Measurements from ENCODE around the gene ERVK3-1. TPM values are rescaled to one million over a fixed set of nuclear protein-coding genes. Genes with fewer than 3 reads are reported as not detected.
A peak's percentile ranks its signal among the peaks of the same experiment; 100 is the strongest.

Gene ERVK3-1
- total and polyA plus RNA-seq, 2 donors (not counting 1 experiment from before 2014, with no cell fraction given) = 25.6 to 36.6 TPM

DNA sequence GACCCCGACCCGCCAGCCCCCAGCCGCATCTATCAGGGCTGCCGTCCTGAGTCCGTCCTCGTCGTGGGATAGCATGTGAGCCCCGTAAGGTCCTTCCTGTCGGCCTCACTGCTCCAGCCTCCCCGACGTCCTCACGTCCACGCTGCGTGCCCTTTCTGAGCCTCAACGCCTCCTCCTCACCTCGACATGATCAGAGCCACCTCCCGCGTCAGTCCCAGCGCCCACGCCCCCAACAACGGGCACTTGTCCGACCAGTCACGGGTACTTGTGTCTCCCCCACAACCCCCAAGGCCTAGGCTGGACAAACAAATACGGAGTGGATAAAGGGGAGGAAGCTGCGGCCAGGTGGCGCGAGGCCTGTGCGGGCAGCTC, 56.7 kb downstream of the ERVK3-1 start:
- no peaks in the 10 kb centered on the region for H3K27me3 ChIP-seq (ENCODE audit: control insufficient read depth, insufficient read depth, low read length)
- no peaks in the 10 kb centered on the region for H3K36me3 ChIP-seq (ENCODE audit: control insufficient read depth, insufficient read depth, low read length)
- H4K20me1 ChIP-seq (ENCODE audit: control insufficient read depth, extremely low read depth, insufficient read depth, low read length) = no peaks in the 10 kb centered on the region
- peaks cover 2% of the 10 kb centered on the region for H3K4me1 ChIP-seq (ENCODE audit: control insufficient read depth, extremely low read depth, insufficient read depth, low read length)
- peak overlapping the region; percentile 97 for H3K27ac ChIP-seq (ENCODE audit: insufficient read depth, low read length)
- no peak for DNase-seq (ENCODE audit: low read depth in 2 of 2)
- H3K79me2 ChIP-seq (ENCODE audit: control insufficient read depth, insufficient read depth, low read length) = no peaks in the 10 kb centered on the region
- H3K9me3 ChIP-seq (ENCODE audit: control insufficient read depth, insufficient read depth, low read depth, low read length) = no peaks in the 10 kb centered on the region
- no peak for TF ChIP-seq EZH2 (IDR thresholded peaks at IDR 0.05; ENCODE audit: low read length, missing control alignments)
- TF ChIP-seq, protein P1, sequence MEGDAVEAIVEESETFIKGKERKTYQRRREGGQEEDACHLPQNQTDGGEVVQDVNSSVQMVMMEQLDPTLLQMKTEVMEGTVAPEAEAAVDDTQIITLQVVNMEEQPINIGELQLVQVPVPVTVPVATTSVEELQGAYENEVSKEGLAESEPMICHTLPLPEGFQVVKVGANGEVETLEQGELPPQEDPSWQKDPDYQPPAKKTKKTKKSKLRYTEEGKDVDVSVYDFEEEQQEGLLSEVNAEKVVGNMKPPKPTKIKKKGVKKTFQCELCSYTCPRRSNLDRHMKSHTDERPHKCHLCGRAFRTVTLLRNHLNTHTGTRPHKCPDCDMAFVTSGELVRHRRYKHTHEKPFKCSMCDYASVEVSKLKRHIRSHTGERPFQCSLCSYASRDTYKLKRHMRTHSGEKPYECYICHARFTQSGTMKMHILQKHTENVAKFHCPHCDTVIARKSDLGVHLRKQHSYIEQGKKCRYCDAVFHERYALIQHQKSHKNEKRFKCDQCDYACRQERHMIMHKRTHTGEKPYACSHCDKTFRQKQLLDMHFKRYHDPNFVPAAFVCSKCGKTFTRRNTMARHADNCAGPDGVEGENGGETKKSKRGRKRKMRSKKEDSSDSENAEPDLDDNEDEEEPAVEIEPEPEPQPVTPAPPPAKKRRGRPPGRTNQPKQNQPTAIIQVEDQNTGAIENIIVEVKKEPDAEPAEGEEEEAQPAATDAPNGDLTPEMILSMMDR (conservative IDR thresholded peaks at IDR 0.05 in 1 of 2, IDR thresholded peaks at IDR 0.05 in 1 of 2; ENCODE audit: low read depth in 1 of 2, low read length in 2 of 2) = no peak
- peak overlapping the region; percentile 75 for H2AFZ ChIP-seq (ENCODE audit: low read length)
- peak overlapping the region; percentile 59 to 85 (median 77) for H3K4me3 ChIP-seq (replicated peaks in 1 of 4; ENCODE audit: control extremely low read depth in 1 of 4, insufficient read depth in 1 of 4, low read depth in 3 of 4, low read length in 4 of 4)
- H3K9ac ChIP-seq (ENCODE audit: insufficient read depth, low read length) = peak overlapping the region; percentile 94
- H3K4me2 ChIP-seq (ENCODE audit: extremely low read depth, insufficient read depth, low read length) = peak overlapping the region; percentile 99

DNA sequence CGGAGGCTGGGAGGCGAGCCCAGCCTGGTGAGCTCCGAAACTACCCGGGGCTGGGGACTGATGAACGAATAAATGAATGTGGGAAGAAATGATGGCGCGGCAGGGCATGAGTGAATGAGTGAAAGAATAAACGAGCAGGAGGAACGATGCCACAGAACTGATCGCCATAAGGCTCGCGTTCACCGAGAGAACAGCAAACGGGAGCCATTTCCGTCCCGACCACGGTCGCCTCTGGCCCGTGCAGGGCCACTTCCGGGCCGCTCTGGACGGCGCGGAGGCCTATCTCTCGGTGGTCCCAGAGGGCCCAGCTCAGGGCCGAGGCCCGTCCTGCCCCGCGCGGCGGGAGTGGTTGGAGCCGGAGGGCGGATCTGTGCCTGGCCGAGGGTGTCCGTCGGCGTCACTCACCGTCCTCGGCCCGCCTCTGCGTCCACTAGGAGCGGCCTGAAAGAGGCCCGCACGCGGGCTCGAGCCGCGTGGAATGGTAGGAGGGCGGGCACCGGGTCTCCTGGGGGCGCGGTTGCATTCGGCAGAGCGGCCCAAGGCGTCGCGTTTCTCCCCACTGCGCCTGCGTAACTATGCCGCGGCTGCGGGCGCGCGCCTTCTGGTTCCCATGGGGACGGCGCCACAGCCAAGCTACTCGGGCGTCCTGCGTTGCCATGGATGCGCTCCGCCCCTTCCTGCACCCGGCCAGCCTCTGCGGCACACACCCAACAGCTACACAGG, 57.3 kb downstream of the ERVK3-1 start, which contains the start of gene ZNF497:
TSS of gene ZNF497 (minus strand) at position 480 of the 723 bp plus-strand sequence. CDS start 5,116 bp downstream, outside the sequence.
- peak within 1 kb of the TSS; percentile 61 to 85 (median 77) for H3K4me3 ChIP-seq (replicated peaks in 1 of 4; ENCODE audit: control extremely low read depth in 1 of 4, insufficient read depth in 1 of 4, low read depth in 3 of 4, low read length in 4 of 4)

DNA sequence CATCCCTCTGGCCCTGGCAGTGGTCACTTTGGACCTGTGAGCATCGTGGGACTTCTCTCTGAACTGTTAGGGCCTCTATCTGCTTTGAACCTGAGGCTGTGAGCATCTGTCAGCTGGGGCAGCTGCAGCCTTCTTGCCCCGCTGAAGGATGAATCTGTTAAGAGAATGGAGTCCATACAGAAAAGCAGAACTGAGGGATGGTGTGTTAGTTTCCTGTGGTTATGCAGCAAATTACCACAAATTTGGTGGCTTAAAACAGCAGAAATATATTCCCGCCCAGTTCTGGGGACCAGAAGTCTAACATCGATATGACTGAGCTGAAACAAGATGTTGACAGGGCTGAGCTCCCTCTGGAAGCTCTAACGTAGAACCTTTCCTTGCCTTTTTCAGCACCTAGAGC, 59.0 kb downstream of the ERVK3-1 start:
- DNase-seq (ENCODE audit: low read depth in 2 of 2) = no peak
- Histone ChIP-seq H3K4me3 (replicated peaks in 1 of 4; ENCODE audit: control extremely low read depth in 1 of 4, insufficient read depth in 1 of 4, low read depth in 3 of 4, low read length in 4 of 4) (no peak overlapping the region), H3K27me3 (ENCODE audit: control insufficient read depth, insufficient read depth, low read length) (no peaks in the 10 kb centered on the region), H3K36me3 (ENCODE audit: control insufficient read depth, insufficient read depth, low read length) (no peaks in the 10 kb centered on the region), H3K4me2 (ENCODE audit: extremely low read depth, insufficient read depth, low read length) (no peak overlapping the region), H3K4me1 (ENCODE audit: control insufficient read depth, extremely low read depth, insufficient read depth, low read length) (peaks cover 2% of the 10 kb centered on the region), H4K20me1 (ENCODE audit: control insufficient read depth, extremely low read depth, insufficient read depth, low read length) (no peaks in the 10 kb centered on the region), H2AFZ (ENCODE audit: low read length) (no peak overlapping the region), H3K9ac (ENCODE audit: insufficient read depth, low read length) (no peak overlapping the region), H3K27ac (ENCODE audit: insufficient read depth, low read length) (no peak overlapping the region), H3K9me3 (ENCODE audit: control insufficient read depth, insufficient read depth, low read depth, low read length) (no peaks in the 10 kb centered on the region), H3K79me2 (ENCODE audit: control insufficient read depth, insufficient read depth, low read length) (no peaks in the 10 kb centered on the region)
- TF ChIP-seq, protein P1 (conservative IDR thresholded peaks at IDR 0.05 in 1 of 2, IDR thresholded peaks at IDR 0.05 in 1 of 2; ENCODE audit: low read depth in 1 of 2, low read length in 2 of 2) = no peak
- TF ChIP-seq EZH2 (IDR thresholded peaks at IDR 0.05; ENCODE audit: low read length, missing control alignments) = no peak

More for the DNA sequence above, 57.3 kb downstream of the ERVK3-1 start, which contains the start of gene ZNF497:
- peak; percentile 94 to 97 for DNase-seq (ENCODE audit: low read depth in 2 of 2)
- H3K36me3 ChIP-seq (ENCODE audit: control insufficient read depth, insufficient read depth, low read length) = no peaks in the 10 kb centered on the region
- H3K27me3 ChIP-seq (ENCODE audit: control insufficient read depth, insufficient read depth, low read length) = no peaks in the 10 kb centered on the region
- peaks cover 2% of the 10 kb centered on the region for H3K4me1 ChIP-seq (ENCODE audit: control insufficient read depth, extremely low read depth, insufficient read depth, low read length)
- TF ChIP-seq EZH2 (IDR thresholded peaks at IDR 0.05; ENCODE audit: low read length, missing control alignments) = no peak
- TF ChIP-seq, protein P1 (conservative IDR thresholded peaks at IDR 0.05 in 1 of 2, IDR thresholded peaks at IDR 0.05 in 1 of 2; ENCODE audit: low read depth in 1 of 2, low read length in 2 of 2) = no peak
- H3K27ac ChIP-seq (ENCODE audit: insufficient read depth, low read length) = peak within 1 kb of the TSS; percentile 97
- H3K9me3 ChIP-seq (ENCODE audit: control insufficient read depth, insufficient read depth, low read depth, low read length) = no peaks in the 10 kb centered on the region
- H2AFZ ChIP-seq (ENCODE audit: low read length) = peak within 1 kb of the TSS; percentile 94
- H3K9ac ChIP-seq (ENCODE audit: insufficient read depth, low read length) = peak within 1 kb of the TSS; percentile 94
- no peaks in the 10 kb centered on the region for H3K79me2 ChIP-seq (ENCODE audit: control insufficient read depth, insufficient read depth, low read length)
- no peaks in the 10 kb centered on the region for H4K20me1 ChIP-seq (ENCODE audit: control insufficient read depth, extremely low read depth, insufficient read depth, low read length)
- H3K4me2 ChIP-seq (ENCODE audit: extremely low read depth, insufficient read depth, low read length) = peak within 1 kb of the TSS; percentile 99

Other genes starting within 250 kb of the ERVK3-1 start
- 6.2 and 11.2 TPM in 2 replicates for gene ZNF135, start 246.1 kb upstream of the ERVK3-1 start, total RNA-seq
- gene ZNF135, start 246.1 kb upstream of the ERVK3-1 start, polyA plus RNA-seq = 5.6 and 6.6 TPM in 2 replicates
- 51.6 and 71.0 TPM in 2 replicates for gene ZSCAN18, start 207.1 kb upstream of the ERVK3-1 start, total RNA-seq
- gene ZSCAN18, start 207.1 kb upstream of the ERVK3-1 start, polyA plus RNA-seq = 13.6 and 17.6 TPM in 2 replicates
- 17.2 and 21.1 TPM in 2 replicates for gene ZNF329, start 154.6 kb upstream of the ERVK3-1 start, total RNA-seq
- gene ZNF329, start 154.6 kb upstream of the ERVK3-1 start, polyA plus RNA-seq = 6.3 and 6.8 TPM in 2 replicates
- gene ZNF274, start 122.3 kb upstream of the ERVK3-1 start, total RNA-seq = 25.4 and 37.5 TPM in 2 replicates
- gene ZNF274, start 122.3 kb upstream of the ERVK3-1 start, polyA plus RNA-seq = 12.8 and 13.9 TPM in 2 replicates
- 34.4 and 40.8 TPM in 2 replicates for gene ZNF544, start 76.5 kb upstream of the ERVK3-1 start, total RNA-seq
- 17.6 and 22.0 TPM in 2 replicates for gene ZNF544, start 76.5 kb upstream of the ERVK3-1 start, polyA plus RNA-seq
- 4.9 and 5.6 TPM in 2 replicates for gene ZNF8, start 26.4 kb upstream of the ERVK3-1 start, total RNA-seq
- gene ZNF8, start 26.4 kb upstream of the ERVK3-1 start, polyA plus RNA-seq = 2.3 and 2.6 TPM in 2 replicates
- 2.3 and 3.0 TPM in 2 replicates for gene ZSCAN22, start 21.6 kb downstream of the ERVK3-1 start, total RNA-seq
- gene ZSCAN22, start 21.6 kb downstream of the ERVK3-1 start, polyA plus RNA-seq = 2.8 and 3.0 TPM in 2 replicates
- gene A1BG, start 48.1 kb downstream of the ERVK3-1 start, total RNA-seq = 3.3 and 12.6 TPM in 2 replicates
- 5.0 and 8.3 TPM in 2 replicates for gene A1BG, start 48.1 kb downstream of the ERVK3-1 start, polyA plus RNA-seq
- gene ZNF497, start 57.4 kb downstream of the ERVK3-1 start, total RNA-seq = 1.5 and 2.5 TPM in 2 replicates
- 0.03 and 0.05 TPM in 2 replicates for gene ZNF497, start 57.4 kb downstream of the ERVK3-1 start, polyA plus RNA-seq
- 1.5 and 1.8 TPM in 2 replicates for gene ZNF837, start 75.7 kb downstream of the ERVK3-1 start, total RNA-seq
- gene ZNF837, start 75.7 kb downstream of the ERVK3-1 start, polyA plus RNA-seq = 0.18 and 0.27 TPM in 2 replicates
- gene RPS5, start 81.9 kb downstream of the ERVK3-1 start, total RNA-seq = 2,126 and 2,800 TPM in 2 replicates
- gene RPS5, start 81.9 kb downstream of the ERVK3-1 start, polyA plus RNA-seq = 1,173 and 1,532 TPM in 2 replicates
- gene RNF225, start 90.3 kb downstream of the ERVK3-1 start, total RNA-seq = under 0.01 TPM in 1 of 2 replicates, not detected in the other
- not detected in 2 replicates for gene RNF225, start 90.3 kb downstream of the ERVK3-1 start, polyA plus RNA-seq
- 16.9 and 18.8 TPM in 2 replicates for gene ZNF584, start 103.3 kb downstream of the ERVK3-1 start, total RNA-seq
- gene ZNF584, start 103.3 kb downstream of the ERVK3-1 start, polyA plus RNA-seq = 11.7 and 14.6 TPM in 2 replicates
- 9.5 and 14.5 TPM in 2 replicates for gene ZNF132, start 134.8 kb downstream of the ERVK3-1 start, total RNA-seq
- 2.2 and 4.1 TPM in 2 replicates for gene ZNF132, start 134.8 kb downstream of the ERVK3-1 start, polyA plus RNA-seq
- 8.9 and 9.0 TPM in 2 replicates for gene ZNF324B, start 146.2 kb downstream of the ERVK3-1 start, total RNA-seq
- 2.1 and 2.5 TPM in 2 replicates for gene ZNF324B, start 146.2 kb downstream of the ERVK3-1 start, polyA plus RNA-seq
- gene ZNF324, start 161.7 kb downstream of the ERVK3-1 start, total RNA-seq = 11.8 and 14.2 TPM in 2 replicates
- gene ZNF324, start 161.7 kb downstream of the ERVK3-1 start, polyA plus RNA-seq = 3.9 and 4.1 TPM in 2 replicates
- gene ZNF446, start 171.0 kb downstream of the ERVK3-1 start, total RNA-seq = 8.2 and 9.4 TPM in 2 replicates
- 2.4 and 2.5 TPM in 2 replicates for gene ZNF446, start 171.0 kb downstream of the ERVK3-1 start, polyA plus RNA-seq
- 6.7 and 10.1 TPM in 2 replicates for gene SLC27A5, start 206.6 kb downstream of the ERVK3-1 start, total RNA-seq
- gene SLC27A5, start 206.6 kb downstream of the ERVK3-1 start, polyA plus RNA-seq = 5.2 and 7.3 TPM in 2 replicates
- 4.9 and 5.9 TPM in 2 replicates for gene ZBTB45, start 214.4 kb downstream of the ERVK3-1 start, total RNA-seq
- 3.1 and 4.3 TPM in 2 replicates for gene ZBTB45, start 214.4 kb downstream of the ERVK3-1 start, polyA plus RNA-seq
- gene TRIM28, start 238.7 kb downstream of the ERVK3-1 start, total RNA-seq = 293 and 325 TPM in 2 replicates
- gene TRIM28, start 238.7 kb downstream of the ERVK3-1 start, polyA plus RNA-seq = 160 and 273 TPM in 2 replicates
- gene CHMP2A, start 249.7 kb downstream of the ERVK3-1 start, total RNA-seq = 146 and 167 TPM in 2 replicates
- gene CHMP2A, start 249.7 kb downstream of the ERVK3-1 start, polyA plus RNA-seq = 215 and 269 TPM in 2 replicates